ENCODE results near the gene CCDC178.
"Not testable (repeated sequence)": the region's sequence is repeated elsewhere in the genome, so short reads cannot be mapped to it uniquely, and the experiment has no call there.

The CCDC178 gene

DNA sequence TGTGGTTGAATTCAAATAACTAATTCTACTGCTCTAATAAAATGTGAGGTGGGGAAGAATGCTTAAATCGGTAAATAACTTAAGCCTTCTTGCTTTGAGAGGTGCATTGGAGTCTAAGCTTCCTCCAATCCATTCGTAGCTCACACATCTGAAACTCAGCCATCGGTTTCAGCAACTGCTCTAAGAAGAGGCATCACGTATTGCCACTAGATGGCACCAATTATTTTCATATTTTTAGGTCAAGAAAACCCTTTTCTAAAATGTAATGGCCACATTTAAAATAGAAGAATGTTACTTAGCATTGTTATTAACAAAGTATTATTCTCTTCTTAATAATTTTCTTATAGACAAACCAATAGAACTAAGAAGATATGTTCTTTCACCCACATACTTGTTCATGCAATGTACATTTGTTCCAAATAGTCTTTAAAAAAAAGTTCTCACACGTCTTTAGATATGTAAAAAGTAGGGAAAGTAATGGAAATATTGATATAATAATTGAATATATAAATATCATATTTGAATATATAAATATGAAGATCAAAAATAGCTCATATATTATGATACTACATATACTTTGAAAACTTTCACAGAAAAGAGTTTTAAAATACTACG, 229.8 kb downstream of the CCDC178 start:
- DNase-seq (ENCODE audit: low read depth) = no peak

DNA sequence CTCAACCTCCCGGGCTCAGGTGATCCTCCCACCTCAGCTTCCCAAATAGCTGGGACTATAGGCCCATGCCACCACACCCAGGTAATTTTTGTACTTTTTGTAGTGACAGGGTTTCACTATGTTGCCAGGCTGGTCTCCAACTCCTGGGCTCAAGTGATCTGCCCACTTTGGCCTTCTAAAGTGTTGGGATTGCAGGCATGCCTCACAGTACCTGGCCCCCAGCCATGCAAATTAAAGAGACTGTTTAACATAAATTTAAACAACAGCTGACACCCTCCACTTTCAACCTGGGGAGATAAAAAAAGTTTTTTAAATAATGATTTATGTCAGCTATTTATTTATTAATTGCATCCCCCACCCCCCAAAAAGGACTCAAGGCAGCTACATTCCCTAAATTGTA, 234.7 kb downstream of the CCDC178 start:
- no peak for DNase-seq (ENCODE audit: low read depth)

DNA sequence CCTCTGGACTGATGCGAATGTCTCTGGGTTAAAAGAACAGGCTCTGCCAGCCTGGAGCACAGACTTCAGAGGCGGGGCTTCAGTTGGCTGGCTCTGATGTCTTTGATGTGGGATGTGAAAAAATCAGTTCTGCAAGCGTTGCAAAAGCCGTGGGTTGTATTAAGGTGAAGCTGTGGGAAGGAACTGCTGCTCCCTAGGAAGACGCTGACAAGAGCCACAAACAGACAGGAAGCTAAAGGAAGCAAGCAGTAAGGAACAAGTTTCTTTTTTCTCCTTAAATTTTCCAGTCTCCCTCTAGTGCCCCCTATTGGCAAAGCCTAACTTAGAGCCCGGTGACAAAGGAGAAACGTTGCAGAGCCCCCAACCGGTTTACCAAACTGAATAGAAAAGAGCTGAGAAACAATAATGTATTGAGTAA, 239.0 kb downstream of the CCDC178 start:
- DNase-seq (ENCODE audit: low read depth) = no peak

DNA sequence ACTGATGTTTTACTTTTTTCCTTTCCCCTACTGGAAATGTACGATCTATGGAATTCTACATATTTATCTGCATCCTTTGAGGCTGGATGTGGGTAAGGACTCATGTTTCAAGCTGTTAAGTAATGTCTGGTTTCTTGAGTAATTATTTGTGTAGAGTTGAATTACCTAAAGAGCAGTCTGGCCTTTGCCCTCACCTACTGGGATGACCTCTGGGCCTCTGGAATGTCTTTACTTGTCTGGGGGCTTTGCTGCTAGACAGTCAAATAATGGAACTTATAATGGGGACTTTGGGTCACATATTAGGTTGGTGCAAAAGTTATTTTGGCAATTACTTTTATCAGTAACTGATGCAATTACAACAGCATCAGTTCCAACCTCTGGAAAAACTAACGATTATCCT, 244.7 kb downstream of the CCDC178 start:
- DNase-seq (ENCODE audit: low read depth) = no peak

DNA sequence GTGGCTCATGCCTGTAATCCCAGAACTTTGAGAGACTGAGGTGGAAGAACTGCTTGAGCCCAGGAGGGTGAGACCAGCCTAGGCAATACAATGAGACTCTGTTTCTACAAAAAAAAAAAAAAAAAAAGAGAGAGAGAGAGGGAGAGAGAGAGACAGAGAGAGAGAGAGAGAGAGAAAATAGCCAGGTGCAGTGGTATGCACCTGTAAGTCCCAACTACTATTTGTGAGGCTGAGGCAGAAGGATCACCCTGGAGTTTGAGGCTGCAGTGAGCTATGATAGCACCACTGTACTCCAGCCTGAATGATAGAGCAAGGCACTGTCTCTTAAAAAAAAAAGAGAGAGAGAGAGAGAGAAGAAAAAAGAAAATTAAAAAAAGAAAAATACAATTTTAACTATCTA, 245.7 kb downstream of the CCDC178 start:
- DNase-seq (ENCODE audit: low read depth) = no peak

DNA sequence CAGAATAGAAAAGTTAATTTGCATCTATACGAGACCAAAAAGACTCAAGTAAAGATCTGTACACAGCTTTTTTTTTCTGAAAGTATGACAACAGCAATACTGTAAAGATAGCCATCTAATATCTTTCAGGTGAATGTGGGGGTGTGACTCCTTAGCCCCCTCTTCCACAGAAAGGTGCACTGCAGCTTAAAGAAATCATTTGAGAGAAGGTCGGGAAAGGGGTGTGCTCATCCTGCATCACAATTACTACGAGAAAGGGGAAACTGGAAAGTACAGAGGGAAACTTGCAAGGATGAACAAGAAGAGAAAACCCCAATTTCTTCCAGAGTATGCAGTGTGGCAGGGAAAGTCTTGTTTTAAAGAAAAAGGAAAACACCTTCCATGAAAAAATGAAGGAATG, 255.6 kb downstream of the CCDC178 start:
- no peak for DNase-seq (ENCODE audit: low read depth)

DNA sequence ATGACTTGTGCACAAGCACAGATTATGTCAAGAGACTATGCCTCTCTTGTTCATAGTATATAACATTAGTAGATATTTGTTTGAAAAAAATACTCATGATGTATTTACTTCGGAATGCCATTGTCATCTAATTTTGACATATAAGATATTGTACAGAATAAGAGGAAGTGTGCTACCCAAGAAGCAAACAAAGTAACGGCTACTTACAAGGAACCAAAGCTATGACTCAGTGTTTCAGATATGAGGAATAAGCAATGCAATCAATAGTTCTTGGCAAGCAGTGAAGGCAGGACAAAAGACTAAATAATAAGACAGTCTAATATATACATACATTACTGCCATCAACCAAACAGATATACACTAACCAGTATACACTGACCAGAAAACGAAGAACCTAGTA, 256.3 kb downstream of the CCDC178 start:
- DNase-seq (ENCODE audit: low read depth) = no peak

DNA sequence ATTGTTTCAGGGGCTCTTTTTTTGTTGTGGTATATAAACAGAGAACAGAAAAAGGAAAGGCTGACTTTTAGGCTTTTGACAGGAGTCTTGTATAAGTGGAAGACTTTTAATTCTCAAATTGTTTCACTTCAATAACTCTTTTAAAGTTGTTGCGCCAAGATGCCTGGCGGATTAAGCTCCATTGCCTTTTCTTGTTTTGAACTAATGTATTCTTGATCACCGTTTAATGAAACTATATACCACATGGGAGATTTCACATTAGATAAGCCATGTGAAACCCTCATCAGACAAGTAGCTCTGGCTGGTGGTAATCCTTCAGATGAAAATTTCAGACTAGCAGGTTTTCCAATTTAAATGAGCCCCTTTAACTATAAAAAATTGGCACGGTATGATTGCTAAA, 257.4 kb downstream of the CCDC178 start:
- DNase-seq (ENCODE audit: low read depth) = no peak

DNA sequence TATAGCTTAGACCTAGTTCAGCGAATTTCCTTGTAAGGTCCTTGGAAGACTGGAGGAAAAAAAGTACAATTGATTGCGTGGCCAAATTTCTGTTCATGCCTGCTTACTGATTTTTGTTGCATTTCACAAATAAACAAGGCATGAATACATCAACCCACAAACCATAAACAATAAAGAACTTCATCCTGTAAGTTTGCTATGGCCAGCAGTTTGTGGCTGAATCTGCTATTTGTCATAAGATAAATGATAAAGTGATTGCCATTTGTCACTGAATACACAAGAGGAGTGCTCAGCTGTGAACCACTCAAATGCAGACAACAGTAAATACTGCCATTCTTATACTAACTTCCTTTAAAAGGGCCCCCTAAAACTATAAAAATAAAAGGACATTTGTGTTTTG, 259.5 kb downstream of the CCDC178 start:
- DNase-seq (ENCODE audit: low read depth) = no peak

DNA sequence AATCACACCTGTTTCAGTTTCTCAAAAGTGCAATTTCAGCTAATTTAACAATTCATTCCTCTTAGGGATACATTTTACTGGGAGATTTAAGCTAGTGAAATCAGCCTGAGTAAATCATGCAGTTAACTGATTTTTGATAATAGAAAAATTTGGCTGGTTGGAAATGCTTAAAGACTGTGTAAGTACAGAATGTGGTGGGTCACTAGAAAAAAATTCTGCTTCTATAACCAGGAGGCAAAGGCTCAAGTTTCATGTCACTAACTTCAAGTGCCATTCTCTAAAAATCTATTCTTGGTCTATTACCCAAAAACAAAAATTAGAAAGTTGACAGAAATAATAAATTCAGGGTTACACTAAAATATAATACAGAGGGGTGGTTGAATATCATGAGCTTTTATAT, 271.3 kb downstream of the CCDC178 start:
- DNase-seq (ENCODE audit: low read depth) = no peak

DNA sequence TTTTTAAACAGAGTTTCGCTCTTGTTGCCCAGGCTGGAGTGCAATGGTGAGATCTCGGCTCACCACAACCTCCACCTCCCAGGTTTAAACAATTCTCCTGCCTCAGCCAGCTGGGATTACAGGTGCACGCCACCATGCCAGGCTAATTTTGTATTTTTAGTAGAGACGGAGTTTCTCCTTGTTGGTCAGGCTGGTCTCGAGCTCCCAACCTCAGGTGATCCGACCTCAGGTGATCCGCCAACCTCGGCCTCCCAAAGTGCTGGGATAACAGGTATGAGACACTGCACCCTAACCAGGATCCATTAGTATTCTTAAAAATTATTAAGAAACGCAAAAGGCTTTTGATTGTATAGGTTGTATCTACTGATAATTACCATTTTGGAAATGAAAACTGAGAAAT, 276.4 kb downstream of the CCDC178 start:
- DNase-seq (ENCODE audit: low read depth) = not testable (repeated sequence)

DNA sequence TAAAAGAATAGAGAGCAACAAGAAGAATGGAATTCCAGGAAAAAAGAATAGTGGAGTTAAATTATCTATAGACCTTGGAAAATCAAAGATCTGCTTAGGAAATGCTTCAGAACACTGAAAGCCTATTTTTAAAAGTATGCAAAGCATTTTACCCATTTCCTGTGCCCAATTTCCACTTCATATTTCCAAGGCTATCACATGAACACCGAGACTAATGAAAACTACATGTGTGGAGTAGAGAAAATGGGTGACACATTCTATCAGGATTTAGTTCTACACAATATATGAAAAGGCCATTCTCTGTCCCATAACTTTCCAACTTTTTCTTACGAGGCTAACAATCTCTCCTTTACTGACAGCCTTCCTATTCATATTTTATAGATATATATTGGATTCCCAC, 279.4 kb downstream of the CCDC178 start:
- DNase-seq (ENCODE audit: low read depth) = no peak

DNA sequence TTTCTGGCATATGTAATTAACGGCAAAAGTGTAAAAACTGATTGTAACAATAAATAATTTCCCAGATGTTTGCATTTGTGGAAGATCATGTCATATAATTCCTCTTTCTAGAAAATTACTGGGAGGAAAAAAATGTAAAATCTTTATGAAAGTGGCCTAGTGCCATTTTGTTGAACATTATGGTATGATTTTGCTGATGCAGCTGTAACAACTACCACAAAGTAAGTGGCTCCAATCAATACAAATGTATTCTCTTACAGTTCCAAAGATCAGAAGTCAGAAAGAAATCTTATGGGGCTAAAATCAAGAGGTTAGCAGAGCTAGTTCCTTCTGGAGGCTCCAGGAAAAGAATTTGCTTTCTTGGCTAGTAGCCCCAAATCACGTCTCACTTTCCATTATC, 281.4 kb downstream of the CCDC178 start:
- no peak for DNase-seq (ENCODE audit: low read depth)

DNA sequence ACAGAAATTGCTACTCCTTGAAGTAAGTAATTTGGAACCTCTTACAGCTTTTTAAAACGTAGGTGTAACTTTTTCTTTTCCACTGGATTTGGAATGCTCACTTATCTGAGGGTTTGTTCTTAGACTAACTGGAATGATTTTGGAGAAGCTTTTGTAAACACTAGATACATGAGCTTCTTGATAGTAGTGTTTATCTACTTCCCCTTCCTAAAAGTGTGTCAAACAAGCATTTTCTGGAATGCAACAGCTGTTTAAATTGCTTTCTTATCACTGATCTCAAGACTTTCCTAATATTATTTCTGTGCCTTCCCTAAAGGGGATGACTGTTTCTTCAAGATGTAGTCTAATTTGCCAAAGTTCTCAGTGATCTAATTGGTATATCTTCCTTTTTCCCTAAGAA, 282.6 kb downstream of the CCDC178 start:
- no peak for DNase-seq (ENCODE audit: low read depth)

DNA sequence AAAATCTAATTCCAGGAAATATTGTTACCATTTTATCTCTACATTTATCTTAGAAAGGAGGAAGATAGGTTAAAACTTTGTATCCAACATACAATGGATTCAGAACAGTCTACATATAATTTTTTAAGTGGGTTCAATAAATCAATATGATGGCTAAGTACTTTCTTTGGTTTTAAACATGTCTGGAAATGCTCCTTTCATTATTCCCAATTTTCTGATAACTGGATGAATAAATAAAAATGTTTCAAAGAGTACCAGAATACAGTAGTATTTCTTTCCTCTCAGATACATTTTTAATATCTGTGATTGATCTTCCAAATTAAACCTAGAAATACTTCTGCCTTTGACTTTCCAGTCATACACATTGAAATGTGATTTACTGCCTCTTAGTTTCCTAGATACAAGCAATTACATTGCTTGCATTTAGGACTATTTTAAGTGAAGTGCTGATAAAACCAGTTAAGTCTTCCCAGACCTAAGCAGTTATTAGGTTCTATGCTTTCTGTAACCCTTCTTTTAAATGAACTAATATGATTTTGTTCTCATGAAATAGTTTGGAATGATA, 283.5 kb downstream of the CCDC178 start:
- DNase-seq (ENCODE audit: low read depth) = no peak

DNA sequence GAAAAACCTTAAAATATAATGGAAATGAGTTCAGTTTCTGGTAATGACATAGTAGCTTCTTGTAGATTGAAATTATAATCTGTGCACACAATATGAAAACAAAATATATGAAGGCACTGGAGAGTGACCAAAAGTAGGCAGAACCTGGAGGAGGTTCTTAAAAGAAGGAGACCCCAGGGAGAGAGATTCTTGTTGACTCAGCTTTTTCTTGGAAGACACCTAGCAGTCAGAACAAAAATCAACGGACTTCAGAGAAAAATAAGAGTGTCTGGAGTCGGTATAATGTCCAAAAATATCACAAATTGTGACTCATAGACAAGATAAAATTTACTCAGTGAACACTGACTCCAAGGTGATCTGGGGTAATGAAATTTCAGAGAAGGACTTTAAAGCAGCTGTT, 286.5 kb downstream of the CCDC178 start:
- DNase-seq (ENCODE audit: low read depth) = no peak

DNA sequence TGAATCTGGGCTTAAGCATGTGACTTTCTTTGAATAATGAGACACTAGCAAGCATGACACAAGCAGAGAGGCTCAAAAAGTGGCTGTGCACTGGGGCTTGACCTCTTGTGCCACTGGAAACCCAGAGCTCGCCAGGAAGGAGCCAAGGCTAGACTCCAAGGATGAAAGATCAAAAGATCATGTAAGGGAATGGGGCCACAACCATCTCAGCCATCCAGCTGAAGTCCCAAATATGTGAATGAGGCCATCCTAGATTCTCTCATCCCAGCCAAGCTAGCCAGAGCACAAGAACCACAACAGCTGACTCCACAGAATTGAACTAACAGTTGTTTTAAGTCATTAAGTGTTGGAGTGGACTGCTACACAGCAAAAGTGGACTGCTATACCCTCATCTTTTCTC, 288.1 kb downstream of the CCDC178 start:
- DNase-seq (ENCODE audit: low read depth) = no peak

DNA sequence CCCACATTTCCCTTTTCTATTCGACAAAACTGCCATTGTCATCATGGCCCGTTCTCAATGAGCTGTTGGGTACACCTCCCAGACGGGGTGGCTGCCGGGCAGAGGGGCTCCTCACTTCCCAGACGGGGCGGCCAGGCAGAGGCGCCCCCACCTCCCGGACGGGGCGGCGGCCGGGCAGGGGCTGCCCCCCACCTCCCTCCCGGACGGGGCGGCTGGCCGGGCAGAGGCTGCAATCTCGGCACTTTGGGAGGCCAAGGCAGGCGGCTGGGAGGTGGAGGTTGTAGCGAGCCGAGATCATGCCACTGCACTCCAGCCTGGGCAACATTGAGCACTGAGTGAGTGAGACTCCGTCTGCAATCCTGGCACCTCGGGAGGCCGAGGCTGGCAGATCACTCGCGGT, 292.7 kb downstream of the CCDC178 start:
- not testable (repeated sequence) for DNase-seq (ENCODE audit: low read depth)

DNA sequence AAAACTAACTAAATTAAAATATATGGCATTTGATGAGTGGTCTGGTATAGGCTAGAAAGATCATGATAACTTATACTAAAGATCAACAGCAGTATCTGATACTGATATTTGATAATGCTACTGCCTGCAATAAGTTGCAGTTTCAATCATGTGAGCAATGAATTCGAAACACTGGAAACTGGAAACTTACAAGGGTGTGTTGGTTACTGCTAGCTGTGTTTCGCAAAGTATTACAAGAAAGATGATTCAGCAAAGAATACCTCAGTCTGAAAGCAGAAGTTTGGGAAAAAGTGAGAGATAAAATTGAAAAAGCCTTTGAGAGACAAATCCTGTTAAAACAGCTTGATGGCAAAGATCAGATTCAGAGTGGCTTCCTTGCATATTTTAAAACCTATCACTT, 294.5 kb downstream of the CCDC178 start:
- DNase-seq (ENCODE audit: low read depth) = no peak

DNA sequence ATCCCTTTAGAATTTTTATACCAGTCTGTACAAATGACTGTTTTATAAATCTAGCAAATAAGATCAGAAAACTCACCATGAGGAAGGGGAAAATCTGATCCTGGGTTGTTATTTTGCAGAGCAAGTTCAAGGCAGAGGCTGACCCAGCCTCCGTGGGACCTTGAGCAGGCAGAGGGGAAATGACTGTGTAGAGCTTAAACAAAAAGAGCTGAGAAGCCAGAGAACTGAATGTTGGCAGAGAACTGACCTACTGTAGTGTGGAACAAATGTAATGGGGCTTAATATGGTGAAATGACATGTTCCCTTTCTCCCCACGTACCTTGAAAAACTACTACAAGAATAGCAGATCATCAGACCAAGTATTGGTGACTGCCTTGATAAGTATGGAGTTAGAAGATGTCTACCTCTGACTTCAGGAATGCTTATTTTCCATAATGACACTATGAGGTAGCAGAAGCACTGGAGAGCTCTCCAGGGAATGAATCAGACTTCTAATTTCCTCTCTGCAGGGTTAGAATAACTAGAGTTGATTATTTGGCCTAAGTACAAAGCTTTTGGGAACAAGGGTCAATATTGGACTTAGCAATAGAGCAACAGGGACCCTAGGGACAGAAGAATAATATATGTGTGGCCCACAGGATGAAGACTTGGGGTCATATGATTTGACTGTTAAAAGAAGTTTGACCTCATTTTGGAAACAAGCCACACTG, 304.4 kb downstream of the CCDC178 start:
- no peak for DNase-seq (ENCODE audit: low read depth)

DNA sequence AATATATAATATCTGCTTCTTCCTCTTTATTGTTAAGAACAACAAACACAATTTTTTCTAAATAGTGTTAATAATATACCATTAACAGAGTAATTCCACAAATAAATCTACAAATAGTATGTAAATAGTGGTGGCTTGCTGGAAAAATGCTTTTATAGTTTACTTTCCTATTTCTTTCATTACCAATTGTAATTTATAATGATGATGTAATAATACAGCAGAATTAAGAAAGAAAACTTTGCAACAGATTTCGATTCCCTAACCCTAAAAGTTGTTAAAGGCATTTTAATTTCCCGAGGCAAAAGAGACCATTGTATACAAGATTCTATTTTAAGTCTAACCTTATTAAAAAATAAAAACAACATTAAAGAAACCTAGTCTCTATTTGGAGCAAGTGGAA, 307.9 kb downstream of the CCDC178 start:
- no peak for DNase-seq (ENCODE audit: low read depth)

DNA sequence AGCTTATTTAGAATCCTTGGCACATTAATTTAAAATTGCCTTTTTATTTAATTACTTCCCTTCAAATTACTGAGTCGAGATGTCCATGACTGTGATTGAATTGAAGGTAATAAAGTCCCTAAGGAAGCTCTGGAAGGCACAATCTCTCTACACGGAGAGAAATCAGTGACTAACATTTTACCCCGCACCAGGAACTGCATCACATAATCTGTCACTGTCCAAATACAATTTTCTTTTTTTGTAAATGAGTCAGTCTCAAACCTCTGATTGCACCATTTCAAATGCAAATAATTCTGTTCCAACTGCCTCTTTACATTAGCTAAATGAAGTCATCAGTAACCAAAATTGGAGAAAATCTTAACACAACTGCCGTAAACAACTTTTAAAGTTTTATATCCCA, 311.9 kb downstream of the CCDC178 start:
- DNase-seq (ENCODE audit: low read depth) = no peak

DNA sequence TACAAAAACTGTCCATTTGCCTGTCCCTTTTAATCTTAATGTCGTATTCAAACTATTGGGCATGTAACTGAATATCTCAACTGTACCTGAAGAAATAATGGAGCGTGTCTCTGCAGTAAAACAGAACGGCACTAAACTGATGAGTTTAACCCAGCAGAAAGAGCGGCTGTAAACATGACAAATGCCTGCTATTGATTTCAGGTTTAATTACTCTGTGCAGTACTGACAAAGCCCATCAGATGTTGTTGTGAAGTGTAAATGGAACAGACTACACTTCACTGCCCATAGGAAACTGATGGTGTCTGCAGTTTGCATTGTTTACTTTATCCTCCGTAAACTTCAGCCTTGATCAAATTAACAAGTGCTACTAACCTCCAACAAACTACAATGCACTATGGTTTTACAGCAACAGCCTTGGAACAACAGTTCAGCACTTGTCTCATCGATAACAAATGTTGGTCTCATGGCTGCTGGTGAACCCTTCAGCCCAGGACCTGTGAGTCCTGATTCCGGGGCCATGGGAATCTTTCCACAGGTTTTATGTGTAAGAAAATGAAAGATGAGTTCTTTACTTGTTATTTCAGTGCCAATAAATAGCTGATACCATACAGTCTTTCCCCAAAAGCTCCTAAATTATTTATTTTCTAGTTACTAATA, 316.5 kb downstream of the CCDC178 start:
- DNase-seq (ENCODE audit: low read depth) = no peak
